HG02840 (cell line): Measurements from ENCODE around the gene IMMP1L.
"Not testable (repeated sequence)": the region's sequence is repeated elsewhere in the genome, so short reads cannot be mapped to it uniquely, and the experiment has no call there.

Experiments
- ATAC-seq: cut with Tn5 transposase; IDR thresholded peaks from one replicate; pipeline ENCODE4 v1.9.1; 2021; ENCODE audit warnings: mild to moderate bottlenecking, moderate library complexity, moderate number of reproducible peaks; ENCODE audit not compliant: unreplicated experiment, low FRiP score

IMMP1L gene, protein sequence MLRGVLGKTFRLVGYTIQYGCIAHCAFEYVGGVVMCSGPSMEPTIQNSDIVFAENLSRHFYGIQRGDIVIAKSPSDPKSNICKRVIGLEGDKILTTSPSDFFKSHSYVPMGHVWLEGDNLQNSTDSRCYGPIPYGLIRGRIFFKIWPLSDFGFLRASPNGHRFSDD

DNA sequence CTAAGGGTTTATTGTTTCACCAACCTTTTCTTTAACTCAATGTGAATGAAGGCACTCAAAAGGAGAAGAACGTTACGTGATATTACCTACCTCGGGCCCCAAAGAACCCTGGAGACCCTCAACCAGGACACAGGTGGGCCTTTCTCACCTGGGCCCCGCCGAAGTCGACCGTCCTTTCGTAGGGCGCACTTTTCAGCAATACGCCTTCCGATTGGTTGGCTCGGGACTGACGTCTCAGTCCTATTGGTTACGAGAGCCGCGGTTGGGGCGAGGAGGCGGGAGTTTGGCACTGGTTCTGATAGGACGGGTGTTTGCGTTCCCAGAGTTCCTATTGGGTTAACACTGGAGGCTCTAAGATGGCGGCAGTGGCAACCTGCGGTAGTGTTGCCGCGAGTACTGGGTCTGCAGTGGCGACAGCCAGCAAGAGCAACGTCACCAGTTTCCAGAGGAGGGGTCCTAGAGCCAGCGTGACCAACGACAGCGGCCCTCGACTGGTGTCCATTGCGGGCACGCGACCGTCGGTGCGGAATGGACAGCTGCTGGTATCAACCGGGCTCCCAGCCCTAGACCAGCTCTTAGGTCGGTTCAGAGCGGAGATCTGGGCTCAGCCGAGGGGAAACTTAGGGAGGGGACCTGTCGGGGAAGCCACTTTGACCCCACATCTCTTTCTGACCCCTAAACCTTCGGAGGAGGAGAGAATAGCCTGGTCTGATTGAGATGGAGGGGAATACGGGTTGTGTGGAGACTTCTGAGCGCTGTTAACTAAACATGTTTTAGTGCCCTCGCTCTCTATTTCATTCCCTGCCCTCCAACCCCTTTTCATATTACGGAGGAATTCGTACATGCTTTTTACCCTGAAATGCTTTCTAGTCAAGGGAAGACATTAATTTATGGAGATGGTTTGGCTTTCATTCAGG is at the start of gene IMMP1L, which contains the start of gene ELP4:
Gene IMMP1L, minus strand, starts transcription at position 194 of the 917 bp plus-strand sequence. CDS start 46,346 bp downstream, outside the sequence.
Gene ELP4, plus strand, starts transcription at position 339 of the 917 bp plus-strand sequence. Its CDS starts 18 bp downstream, at position 357.
- ATAC-seq = peak; percentile 100

DNA sequence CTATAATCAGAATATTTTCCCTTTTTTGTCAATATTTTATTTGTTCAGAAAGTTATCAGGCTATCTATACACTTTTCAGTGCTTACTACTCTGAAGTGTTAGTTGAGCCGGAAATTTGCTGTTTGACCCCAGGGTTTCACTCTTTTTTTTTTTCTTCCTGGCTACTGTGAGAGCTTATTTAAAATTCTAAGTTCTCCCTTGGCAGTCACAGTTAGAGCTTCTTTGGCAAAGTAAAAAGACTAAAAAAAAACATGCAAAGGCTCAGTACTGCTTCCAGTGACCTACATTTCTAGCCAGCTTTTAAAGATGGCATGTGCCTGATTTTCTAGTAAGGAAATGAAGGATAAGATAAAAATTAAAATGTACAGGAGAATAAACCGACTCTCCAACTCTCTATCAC is 48.6 kb upstream of the IMMP1L start:
- no peak for ATAC-seq

DNA sequence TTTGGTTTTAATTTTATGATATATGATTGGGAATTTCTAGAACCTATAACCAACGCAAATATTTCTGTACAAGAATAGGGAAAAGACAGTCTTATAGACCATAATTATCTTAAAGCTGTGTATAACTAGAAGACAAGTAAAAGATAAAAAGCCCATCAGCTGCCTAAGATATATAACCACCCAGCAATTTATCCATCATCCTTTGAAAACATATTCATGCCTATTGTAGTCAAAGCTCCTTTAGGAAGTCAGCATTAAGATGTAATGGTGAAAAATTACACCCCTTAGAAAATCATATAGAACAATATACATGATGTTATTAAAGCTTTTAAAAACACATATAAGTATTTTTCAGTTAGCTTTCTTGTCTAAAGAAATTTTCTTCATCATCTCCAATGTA is 46.5 kb upstream of the IMMP1L start:
- ATAC-seq = no peak

DNA sequence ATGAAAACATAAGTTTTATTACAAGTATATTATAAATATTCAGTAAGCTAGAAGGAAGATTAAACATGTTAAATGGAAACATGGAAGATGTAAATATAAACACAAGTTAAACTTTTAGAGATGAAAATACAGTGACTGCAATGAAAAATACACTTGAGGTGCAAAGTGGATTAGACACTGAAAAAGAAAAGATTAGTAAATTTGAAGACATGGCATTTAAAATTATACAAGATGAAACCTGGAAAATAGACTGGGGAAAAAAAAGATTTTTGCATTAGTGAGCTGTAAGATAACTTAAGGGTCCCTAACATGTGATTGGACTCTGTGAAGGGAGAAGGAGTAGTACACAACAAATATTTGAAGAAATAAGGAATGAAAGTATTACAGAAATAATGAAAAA is 33.4 kb upstream of the IMMP1L start:
- no peak for ATAC-seq

DNA sequence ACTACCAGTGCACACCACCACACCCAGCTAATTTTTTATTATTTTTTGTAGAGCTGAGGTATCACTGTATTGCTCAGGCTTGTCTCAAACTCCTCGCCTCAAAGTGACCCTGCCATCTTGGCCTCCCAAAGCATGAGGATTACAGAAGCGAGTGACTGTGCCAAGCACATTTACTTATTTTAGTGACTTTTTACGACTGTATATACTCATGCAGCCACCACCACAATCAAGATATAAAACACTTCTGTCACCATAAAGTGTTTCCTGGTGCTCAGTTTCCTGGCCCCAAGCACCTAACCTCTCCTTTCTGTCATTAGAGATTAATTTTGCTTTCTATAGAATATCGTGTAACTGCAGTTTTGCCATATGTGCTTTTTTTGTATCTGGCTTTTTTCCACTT is 26.1 kb upstream of the IMMP1L start:
- ATAC-seq = no peak

DNA sequence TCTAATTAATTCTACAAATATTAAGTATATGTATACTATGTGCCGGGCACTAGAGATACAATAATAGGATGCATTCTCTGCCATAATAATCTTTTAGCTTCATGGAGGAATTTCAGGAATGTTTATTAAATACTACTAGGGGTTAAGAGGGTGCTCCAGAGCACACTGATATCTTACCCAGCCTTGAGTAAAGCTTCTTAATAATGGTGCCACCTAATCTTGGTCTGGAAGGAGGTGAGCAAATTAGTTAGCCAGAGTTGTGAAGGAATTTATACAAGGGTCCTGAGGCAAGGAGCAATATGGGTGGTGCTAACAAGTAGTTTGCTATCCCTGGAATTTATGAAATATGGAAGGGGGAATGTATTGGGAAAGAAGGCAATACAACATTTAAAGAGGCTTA is 21.9 kb upstream of the IMMP1L start:
- no peak for ATAC-seq

DNA sequence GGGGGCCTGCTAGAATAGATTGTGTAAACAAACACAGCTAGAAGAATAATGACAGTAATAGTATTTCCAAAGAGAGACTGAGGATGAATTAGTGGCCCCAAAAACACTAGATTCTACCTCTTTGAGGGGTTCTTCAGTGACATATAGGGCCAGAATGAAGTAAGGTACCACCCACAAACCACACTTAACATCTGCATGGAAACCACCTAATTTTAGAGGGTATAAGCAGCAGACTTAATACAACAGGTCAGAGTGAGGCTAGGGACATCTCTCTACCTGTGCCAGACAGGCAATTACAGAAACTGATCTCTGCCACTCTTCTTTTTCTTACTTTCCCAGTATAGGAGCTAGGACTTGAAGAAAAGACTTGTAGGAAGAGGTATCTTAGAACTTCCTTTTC is 20.3 kb upstream of the IMMP1L start:
- ATAC-seq = no peak

DNA sequence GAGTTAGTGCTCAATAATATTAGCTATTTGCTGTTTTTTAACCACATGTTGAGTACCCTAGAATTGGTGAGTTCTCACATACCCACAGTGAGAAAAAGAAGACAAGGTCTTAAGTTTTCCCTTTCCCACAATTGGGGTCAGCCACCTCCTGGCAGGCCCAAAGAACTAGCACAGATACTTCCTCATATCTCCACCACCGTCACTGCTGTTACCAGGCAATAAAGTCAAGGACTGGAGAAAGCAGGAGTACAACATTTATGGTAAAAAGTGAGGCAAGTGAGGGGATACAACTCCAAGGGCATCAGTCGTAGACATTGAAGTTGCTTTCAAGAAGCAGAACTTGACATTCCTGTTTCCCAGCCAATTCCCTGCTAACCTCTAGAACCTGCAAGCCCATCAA is 19.8 kb upstream of the IMMP1L start:
- ATAC-seq = no peak

DNA sequence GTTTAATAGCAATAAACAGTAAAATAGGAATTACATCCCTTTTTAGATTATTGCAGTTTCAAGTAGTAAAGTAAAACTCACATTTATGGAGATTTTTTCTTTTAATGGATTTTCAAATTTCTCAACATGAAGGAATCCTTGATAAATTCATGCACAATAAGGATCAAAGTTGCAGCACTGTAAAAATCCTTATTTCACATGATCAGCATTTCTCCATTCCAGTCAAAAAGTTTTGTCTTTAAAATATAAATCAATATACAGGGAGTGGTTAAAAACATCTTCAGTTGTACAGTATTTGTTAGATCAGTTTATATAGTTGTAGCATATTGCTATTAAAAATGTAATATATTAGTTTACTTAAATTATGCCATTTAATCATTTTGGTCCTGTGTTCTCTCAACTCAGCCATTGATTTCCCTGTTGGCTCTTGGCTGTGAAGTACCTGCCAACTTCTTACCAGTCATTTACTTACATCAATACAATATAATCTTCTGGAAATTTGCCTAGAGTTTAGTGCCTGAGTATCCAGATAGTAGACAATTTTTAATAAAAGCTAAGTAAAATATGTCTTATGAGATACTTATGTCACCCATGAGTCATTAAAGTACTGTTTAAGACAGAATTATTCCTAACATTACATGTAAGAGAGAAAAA is 12.2 kb upstream of the IMMP1L start:
- ATAC-seq = no peak

DNA sequence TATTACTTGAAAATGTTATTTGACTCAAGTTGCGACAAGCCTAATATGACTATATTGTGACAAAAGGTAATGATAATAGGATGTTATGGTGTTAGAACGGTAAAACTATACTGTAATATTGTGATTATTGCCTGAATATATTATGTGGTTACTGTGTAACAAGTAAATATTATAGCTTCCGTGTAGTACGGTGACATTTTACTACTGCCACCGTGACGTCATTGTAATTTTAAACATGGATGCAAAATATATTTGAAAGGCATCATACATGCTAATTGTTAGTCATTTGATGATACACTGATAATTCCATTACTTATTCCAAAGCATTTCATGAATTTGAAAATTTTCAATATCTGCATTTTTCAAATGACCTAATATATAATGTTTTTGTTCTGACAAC is 2.7 kb upstream of the IMMP1L start:
- no peak for ATAC-seq

DNA sequence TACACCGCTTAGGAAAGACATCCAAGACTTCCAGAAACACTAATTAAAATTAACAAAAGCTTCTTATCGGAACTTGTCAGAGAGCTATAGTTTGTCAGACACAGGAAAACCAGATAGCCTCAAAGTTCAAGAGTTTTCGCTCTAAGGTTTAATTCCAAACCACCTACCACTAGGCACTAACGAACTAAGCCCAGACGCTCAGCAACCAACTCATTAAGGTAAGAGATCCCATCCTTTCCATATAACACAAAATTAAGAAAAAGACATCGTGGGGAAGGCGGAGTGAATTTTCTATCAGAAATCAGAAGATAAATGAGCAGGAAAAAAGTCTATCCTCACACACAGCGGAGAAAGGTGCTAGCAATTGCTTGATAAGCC is 382 bp downstream of the IMMP1L start:
- peak; percentile 1 for ATAC-seq

DNA sequence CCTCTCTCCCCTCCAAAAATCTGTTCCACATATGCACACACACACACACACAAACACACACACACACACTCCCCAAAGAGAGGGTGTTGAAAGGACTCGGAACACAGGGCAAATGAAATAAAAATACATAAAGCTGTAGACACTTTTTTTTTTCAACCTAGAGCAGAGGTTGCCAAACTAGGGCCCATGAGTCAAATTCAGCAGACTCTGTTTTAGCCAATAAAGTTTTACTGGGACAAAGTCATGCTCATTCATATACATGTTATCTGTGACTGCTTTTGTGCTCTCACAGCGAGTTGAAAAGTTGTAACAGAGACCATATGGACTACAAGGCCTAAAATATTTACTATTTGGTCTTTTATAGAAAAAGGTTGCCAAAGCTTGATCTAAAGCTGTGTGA is 8.9 kb downstream of the IMMP1L start:
- no peak for ATAC-seq

DNA sequence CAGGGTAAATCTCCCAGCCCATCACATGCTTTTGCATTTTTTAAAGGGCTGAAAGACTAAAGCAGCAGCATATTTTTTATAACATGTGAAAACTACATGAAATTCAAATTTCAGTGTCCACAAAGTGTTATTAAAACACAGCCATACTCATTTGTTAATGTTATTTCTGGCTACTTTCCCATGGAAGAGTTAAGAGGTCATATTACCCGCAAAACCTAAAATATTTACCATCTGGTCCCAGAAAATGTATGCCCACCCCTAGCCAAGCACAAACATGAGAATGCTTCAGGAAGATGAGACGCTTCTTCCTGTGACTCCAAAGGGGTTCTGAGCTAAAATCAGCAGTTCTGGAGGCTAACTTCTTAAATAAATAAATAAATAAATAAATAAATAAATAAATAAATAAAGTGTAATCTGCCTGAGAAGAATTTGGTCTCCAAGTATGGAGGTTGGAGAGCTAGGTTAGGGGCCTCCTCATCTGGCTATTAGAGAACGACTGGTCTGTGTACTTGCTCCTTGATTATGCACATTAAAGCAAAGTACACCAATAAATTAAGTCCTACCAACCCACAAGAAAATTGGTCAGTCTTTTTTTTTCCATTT is 9.7 kb downstream of the IMMP1L start:
- no peak for ATAC-seq

DNA sequence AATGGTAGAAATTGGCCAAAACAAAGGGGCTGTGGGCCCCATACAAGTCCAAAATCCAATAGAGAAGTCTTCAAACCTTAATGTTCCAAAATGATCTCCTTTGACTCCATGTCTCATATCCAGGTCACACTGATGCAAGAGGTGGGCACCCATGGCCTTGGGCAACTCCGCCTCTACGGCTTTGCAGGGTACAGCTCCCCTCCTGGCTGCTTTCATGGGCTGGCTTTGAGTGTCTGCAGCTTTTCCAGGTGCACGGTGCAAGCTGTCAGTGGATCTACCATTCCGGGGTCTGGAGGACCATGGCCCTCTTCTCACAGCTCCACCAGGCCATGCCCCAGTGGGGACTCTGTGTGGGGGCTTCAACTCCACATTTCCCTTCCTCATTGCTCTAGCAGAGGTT is 15.7 kb downstream of the IMMP1L start:
- ATAC-seq = not testable (repeated sequence)

DNA sequence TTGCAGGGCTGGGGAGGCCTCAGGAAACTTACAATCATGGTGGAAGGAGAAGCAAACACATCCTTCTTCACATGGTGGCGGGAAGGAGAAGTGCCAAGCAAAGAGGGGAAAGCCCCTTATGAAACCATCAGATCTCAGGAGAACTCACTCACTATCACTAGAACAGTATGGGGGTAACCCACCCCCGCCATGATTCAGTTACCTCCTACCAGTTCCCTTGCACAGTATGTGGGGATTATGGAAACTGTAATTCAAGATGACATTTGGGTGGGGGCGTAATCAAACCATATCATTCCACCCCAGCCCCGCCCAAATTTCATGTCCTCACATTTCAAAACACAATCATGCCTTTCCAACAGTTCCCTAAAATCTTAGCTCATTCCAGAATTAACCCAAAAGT is 16.2 kb downstream of the IMMP1L start:
- no peak for ATAC-seq

DNA sequence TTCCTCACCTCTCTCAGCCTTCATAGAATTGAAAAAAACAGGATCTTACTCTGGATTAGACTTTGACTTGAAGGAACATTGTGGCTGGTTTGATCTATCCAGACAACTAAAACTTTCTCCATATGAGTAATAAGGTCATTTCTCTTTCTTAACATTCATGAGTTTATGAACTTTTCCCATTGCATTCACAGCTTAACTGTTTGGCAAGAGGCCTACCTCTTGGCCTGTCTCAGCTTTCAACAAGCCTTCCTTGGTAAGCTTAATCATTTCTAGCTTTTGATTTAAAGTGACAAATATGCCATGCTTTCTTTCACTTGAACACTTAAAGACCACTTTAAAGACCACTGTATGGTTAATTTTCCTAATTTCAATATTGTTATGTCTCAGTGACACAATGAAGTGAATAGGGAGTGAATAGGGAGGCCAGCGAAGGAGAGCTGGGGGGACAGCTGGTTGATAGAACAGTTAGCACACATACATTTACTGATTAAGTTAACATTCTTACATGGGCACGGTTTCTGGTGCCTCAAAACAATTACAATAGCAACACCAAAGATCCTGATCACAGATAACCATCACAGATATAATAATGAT is 17.0 kb downstream of the IMMP1L start:
- no peak for ATAC-seq

DNA sequence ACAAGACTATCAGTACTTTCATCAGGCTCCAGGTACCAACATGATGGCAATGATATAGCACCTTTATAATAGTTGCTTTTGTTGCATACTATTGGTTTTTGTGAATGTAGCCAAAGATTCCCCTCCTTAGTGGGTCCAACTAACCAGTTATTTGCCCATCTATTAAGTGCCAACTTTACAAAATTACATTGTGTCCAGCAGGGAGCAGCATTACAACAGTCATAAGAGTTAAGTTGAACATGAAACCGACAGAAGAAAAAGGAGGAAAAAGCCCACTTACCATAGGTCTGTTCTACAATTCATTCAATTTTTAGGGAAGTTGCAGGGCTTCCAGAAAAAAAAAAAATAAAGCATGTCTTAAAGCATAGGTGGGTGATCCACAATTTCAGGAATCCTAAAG is 21.6 kb downstream of the IMMP1L start:
- no peak for ATAC-seq

DNA sequence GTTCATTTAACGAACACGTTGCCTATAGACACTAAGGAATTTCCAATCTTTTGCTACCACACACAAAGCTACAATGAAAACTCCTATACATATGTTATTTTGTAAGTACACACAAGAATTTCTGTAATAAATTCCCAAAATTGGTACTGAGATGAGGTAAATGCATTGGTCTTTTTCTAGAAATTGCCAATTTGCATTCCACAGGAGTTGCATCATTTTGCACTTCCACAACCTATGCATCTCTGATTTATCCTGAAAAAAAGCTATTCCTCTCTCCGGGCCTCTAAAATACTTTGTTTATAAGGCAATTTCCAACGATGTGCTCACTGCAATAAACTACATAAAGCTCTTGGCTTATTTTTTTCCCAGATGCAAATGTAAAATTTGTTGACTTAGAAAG is 24.9 kb downstream of the IMMP1L start:
- ATAC-seq = no peak

DNA sequence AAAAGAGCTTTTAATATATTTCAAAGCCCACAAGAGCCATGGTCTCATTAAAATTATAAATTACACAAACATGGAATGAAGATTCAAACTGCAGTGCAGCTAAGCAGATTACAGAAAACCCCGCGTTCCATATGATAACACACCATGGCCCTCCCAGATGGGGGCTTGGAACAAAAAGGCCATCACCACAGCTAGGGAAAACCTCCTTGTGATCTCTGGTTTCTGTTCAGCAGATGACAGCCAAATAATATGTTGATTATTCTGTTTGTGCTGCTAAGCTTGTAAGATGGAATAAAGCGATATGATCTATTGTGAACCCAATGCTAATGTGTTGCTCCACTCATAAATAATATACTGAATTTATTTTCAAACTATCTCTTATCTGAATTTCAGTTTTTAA is 28.5 kb downstream of the IMMP1L start:
- no peak for ATAC-seq

DNA sequence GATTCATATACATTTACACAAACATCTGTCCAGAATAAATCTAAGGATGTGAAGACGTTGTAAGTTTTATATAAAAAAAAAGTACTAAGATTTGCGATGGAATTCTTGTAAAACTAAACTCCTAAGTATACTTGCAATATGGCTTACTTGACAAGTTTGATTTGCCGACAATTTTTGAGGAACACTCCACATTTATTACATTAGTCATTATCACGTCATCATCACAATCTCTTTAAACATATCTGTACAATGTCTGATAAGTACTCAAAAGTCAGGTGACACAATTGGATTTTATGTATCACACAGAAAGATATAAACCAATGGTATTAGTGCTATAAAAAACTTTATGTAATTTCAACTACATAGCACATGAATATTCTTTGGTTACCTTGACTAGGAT is 30.4 kb downstream of the IMMP1L start:
- no peak for ATAC-seq

DNA sequence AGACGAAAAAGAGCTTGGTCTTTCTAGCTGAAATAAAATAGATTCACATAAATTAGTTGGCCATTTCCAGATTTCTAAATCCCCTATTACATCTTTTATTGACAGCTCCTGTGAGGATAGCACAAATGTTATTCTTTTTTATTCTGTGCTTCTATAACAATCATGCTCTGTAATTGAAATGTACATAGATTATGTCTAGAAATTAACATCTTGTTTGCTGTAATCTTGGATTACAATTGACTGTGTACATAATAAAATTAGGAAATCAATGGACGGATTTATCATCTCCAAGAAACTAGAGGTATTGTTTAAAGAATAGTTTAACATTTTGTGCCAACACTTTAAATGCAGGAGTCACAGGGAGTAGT is 31.2 kb downstream of the IMMP1L start:
- no peak for ATAC-seq
